ENCODE data around the gene SLIT2.

The SLIT2 gene

DNA sequence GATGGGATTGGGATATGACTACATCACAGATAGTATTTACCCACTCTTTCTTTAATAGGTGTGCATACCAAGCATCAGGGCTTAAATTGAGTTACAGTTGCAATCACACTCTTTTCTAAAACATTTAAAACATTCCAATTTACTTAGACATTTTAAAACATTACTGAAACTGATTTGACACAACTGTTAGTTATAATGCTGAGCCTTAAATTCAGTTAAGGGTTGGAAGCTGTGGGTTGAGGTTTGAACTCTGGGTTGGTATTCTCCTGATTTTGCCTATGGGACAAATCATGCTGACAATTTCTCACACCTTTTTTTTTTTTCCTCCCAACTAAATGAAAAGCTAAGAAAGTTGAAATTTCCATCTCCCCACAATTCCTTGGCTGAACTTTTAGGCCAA lies 16.3 kb downstream of the SLIT2 start:
- H3K4me3 ChIP-seq (ENCODE audit: low read length) = no peak overlapping the region
- no peak overlapping the region for H3K9ac ChIP-seq (ENCODE audit: low read depth, low read length)
- peaks cover 17% of the 10 kb centered on the region for H3K36me3 ChIP-seq (ENCODE audit: insufficient read depth, low read length)
- H3K27me3 ChIP-seq (ENCODE audit: control insufficient read depth, insufficient read depth, low read length) = no peaks in the 10 kb centered on the region
- H3K4me1 ChIP-seq (ENCODE audit: control insufficient read depth, insufficient read depth, low read length) = peaks cover 11% of the 10 kb centered on the region
- no peak overlapping the region for H3K4me2 ChIP-seq (ENCODE audit: low read length)
- no peaks in the 10 kb centered on the region for H3K9me3 ChIP-seq (replicated peaks; ENCODE audit: low read length)

DNA sequence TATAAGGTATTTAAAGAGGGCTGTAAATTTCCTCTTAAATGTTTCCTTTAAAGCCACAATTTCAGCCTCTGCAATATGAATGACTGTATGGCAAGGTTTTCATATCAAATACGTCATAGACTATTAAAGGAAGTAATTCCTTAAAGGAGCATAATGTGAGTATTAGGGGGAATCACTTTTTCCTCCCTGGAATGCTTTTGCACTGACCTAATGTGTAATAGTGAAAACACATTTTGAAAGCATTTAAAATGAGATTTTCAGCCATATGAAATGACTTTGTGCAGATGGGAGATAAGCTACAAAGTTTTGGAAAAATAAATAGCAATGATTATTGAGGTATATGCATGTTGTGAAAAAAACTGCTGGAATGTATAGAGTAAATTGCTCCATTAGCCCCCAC lies 17.6 kb downstream of the SLIT2 start:
- Histone ChIP-seq H3K4me1 (ENCODE audit: control insufficient read depth, insufficient read depth, low read length) (peaks cover 11% of the 10 kb centered on the region), H3K4me2 (ENCODE audit: low read length) (no peak overlapping the region), H3K4me3 (ENCODE audit: low read length) (no peak overlapping the region), H3K9me3 (replicated peaks; ENCODE audit: low read length) (no peaks in the 10 kb centered on the region), H3K27me3 (ENCODE audit: control insufficient read depth, insufficient read depth, low read length) (no peaks in the 10 kb centered on the region), H3K9ac (ENCODE audit: low read depth, low read length) (no peak overlapping the region), H3K36me3 (ENCODE audit: insufficient read depth, low read length) (peaks cover 17% of the 10 kb centered on the region)

DNA sequence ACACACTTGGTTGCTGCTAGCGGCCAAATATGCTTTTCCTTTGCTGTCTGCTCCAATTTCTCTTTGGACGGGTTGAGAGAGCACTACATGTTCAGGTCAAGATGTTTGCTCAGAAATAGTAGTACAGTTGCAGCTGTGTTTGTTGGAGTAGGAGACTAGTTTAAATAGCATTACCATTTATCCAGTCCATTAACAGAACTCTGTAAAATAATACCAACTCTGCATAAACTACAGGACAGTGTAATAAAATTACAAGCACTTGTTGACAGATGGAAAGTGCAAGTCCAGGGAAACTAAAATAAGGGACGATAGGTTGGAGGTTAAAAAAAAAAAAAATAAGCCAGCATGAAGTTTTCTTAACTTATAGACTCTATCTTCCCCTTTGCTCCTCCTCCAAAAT lies 20.2 kb downstream of the SLIT2 start:
- Histone ChIP-seq H3K9ac (ENCODE audit: low read depth, low read length) (no peak overlapping the region), H3K4me3 (ENCODE audit: low read length) (no peak overlapping the region), H3K36me3 (ENCODE audit: insufficient read depth, low read length) (peaks cover 10% of the 10 kb centered on the region), H3K27me3 (ENCODE audit: control insufficient read depth, insufficient read depth, low read length) (no peaks in the 10 kb centered on the region), H3K4me2 (ENCODE audit: low read length) (peak overlapping the region; percentile 7), H3K9me3 (replicated peaks; ENCODE audit: low read length) (no peaks in the 10 kb centered on the region), H3K4me1 (ENCODE audit: control insufficient read depth, insufficient read depth, low read length) (peaks cover 11% of the 10 kb centered on the region)

DNA sequence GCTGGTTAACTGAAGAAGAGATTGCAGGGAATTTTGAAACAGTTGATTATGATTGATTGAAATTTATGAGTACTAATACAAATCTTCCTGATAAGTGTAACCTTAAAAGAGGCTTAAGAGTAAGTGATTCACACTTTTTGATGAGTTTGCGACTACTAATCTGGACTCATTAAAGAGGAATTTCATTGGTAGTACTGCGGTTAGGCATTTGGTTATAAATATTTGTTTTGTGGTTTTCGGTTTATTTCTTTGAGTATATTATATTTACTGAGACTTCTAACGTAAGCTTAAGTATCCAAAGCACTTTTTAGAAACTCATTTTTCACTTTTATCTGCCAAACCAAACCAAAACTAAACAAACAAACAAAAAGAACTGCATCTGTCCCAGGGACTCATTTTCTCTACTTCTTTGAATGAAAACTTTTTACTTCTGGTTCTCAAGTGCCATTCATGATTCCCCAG lies 20.7 kb downstream of the SLIT2 start:
- H3K9ac ChIP-seq (ENCODE audit: low read depth, low read length) = no peak overlapping the region
- H3K4me3 ChIP-seq (ENCODE audit: low read length) = no peak overlapping the region
- H3K4me1 ChIP-seq (ENCODE audit: control insufficient read depth, insufficient read depth, low read length) = peaks cover 11% of the 10 kb centered on the region
- H3K9me3 ChIP-seq (replicated peaks; ENCODE audit: low read length) = no peaks in the 10 kb centered on the region
- no peaks in the 10 kb centered on the region for H3K27me3 ChIP-seq (ENCODE audit: control insufficient read depth, insufficient read depth, low read length)
- peaks cover 7% of the 10 kb centered on the region for H3K36me3 ChIP-seq (ENCODE audit: insufficient read depth, low read length)
- peak overlapping the region; percentile 40 for H3K4me2 ChIP-seq (ENCODE audit: low read length)

DNA sequence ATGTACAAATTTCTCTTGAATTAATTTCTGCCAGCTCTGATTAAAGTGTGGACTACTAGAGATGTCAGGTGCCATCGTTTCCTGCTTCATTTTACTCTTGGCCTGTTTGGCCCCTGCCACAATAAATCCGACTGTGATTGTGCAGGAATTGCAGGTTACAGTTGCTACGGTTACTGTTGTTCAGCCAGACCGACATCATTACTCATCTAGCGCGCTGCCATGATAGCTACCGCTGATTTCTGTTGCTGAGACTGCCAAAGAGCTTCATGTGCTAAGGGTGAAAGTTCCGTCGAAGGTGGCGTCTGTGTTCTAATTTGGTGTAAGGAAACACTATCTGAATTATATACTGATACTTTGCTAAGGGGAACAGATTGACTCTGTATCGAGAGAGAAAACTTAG lies 22.1 kb downstream of the SLIT2 start:
- H3K4me3 ChIP-seq (ENCODE audit: low read length) = no peak overlapping the region
- no peak overlapping the region for H3K4me2 ChIP-seq (ENCODE audit: low read length)
- H3K9me3 ChIP-seq (replicated peaks; ENCODE audit: low read length) = no peaks in the 10 kb centered on the region
- H3K36me3 ChIP-seq (ENCODE audit: insufficient read depth, low read length) = peaks cover 4% of the 10 kb centered on the region
- H3K27me3 ChIP-seq (ENCODE audit: control insufficient read depth, insufficient read depth, low read length) = no peaks in the 10 kb centered on the region
- H3K4me1 ChIP-seq (ENCODE audit: control insufficient read depth, insufficient read depth, low read length) = peaks cover 11% of the 10 kb centered on the region
- no peak overlapping the region for H3K9ac ChIP-seq (ENCODE audit: low read depth, low read length)

DNA sequence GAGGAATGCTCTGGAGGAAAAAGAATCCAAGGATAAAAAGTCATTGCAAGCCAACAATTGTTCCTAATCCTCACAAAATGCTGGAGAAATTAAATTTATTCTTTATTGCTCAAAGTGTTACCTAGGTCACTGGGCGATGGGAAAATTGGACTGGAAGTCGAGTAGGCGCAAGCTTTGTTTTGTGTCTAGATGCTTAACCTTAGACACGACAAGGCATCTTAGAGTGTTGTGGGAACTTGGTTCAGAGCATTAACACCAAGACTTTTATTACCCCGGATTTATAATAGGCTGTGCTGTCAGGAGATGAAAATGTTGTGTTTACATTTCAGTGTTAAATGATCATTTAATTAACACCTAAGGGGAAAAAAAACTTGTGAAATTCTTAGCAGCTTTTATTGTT lies 25.1 kb downstream of the SLIT2 start:
- H3K4me1 ChIP-seq (ENCODE audit: control insufficient read depth, insufficient read depth, low read length) = peaks cover 9% of the 10 kb centered on the region
- H3K9ac ChIP-seq (ENCODE audit: low read depth, low read length) = no peak overlapping the region
- H3K36me3 ChIP-seq (ENCODE audit: insufficient read depth, low read length) = peaks cover 4% of the 10 kb centered on the region
- no peaks in the 10 kb centered on the region for H3K27me3 ChIP-seq (ENCODE audit: control insufficient read depth, insufficient read depth, low read length)
- no peak overlapping the region for H3K4me2 ChIP-seq (ENCODE audit: low read length)
- no peak overlapping the region for H3K4me3 ChIP-seq (ENCODE audit: low read length)
- no peaks in the 10 kb centered on the region for H3K9me3 ChIP-seq (replicated peaks; ENCODE audit: low read length)

DNA sequence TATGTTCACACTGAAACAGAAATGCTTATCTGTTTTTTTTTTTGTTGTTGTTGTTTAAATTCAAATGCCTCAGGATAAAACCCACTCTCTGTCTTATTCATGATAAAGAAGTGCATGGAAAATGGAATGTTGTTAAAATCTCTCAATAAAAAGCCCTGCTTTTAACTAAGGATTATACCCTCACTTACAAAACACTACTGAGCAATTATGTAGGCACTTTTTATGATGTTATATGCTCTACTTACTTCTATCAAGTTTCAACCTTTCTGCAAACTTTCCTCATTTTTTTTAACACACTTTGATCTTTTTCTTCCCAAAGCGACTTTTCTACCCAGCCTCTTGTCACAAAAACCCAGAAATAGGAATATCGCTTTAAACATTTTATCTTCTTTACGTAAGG lies 26.5 kb downstream of the SLIT2 start:
- H3K4me1 ChIP-seq (ENCODE audit: control insufficient read depth, insufficient read depth, low read length) = no peaks in the 10 kb centered on the region

DNA sequence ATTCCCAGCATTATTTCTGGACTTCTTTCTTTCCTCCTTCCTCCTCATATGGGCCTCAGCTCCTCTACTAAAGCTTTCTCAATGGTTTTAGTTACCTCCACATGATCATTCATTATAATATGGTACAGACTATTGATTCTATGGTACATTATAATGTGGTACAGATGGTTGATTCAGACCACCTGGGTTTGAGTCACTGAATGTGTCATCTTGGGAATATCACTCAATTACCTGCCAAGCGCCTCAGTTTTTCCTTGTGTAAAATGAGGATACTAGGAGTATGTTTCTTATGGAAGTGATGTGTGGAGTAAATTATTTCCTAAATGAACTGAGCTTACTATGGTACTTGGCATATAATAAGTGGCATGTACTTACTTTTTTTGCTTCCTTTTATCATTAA lies 27.7 kb downstream of the SLIT2 start:
- H3K4me3 ChIP-seq (ENCODE audit: low read length) = no peak overlapping the region
- no peaks in the 10 kb centered on the region for H3K9me3 ChIP-seq (replicated peaks; ENCODE audit: low read length)
- H3K36me3 ChIP-seq (ENCODE audit: insufficient read depth, low read length) = no peaks in the 10 kb centered on the region
- no peaks in the 10 kb centered on the region for H3K27me3 ChIP-seq (ENCODE audit: control insufficient read depth, insufficient read depth, low read length)
- H3K4me2 ChIP-seq (ENCODE audit: low read length) = no peak overlapping the region
- no peaks in the 10 kb centered on the region for H3K4me1 ChIP-seq (ENCODE audit: control insufficient read depth, insufficient read depth, low read length)
- no peak overlapping the region for H3K9ac ChIP-seq (ENCODE audit: low read depth, low read length)

More for the DNA sequence above, 26.5 kb downstream of the SLIT2 start:
- Histone ChIP-seq H3K36me3 (ENCODE audit: insufficient read depth, low read length) (peaks cover 4% of the 10 kb centered on the region), H3K9ac (ENCODE audit: low read depth, low read length) (no peak overlapping the region), H3K9me3 (replicated peaks; ENCODE audit: low read length) (no peaks in the 10 kb centered on the region), H3K4me3 (ENCODE audit: low read length) (no peak overlapping the region), H3K4me2 (ENCODE audit: low read length) (no peak overlapping the region), H3K27me3 (ENCODE audit: control insufficient read depth, insufficient read depth, low read length) (no peaks in the 10 kb centered on the region)

DNA sequence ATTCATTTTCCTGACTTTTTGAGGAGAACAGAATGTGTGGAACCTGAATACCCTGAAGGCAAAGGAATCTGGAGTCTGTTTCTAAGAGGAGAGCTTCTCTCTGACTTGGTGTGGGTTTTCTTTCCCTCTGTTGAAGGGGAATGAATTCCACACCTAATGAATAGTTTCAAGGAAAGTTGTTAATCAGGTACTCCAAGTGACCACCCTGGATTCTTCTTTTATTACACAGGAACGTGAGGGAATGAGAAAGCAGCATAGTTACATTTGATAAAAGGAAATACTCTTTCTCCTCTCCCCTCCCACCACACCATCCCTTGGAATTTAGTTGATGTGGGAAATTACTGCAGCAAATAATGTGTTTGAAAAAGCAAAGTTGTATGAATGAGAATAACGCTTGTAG lies 29.7 kb downstream of the SLIT2 start:
- H3K9ac ChIP-seq (ENCODE audit: low read depth, low read length) = no peak overlapping the region
- no peaks in the 10 kb centered on the region for H3K9me3 ChIP-seq (replicated peaks; ENCODE audit: low read length)
- H3K27me3 ChIP-seq (ENCODE audit: control insufficient read depth, insufficient read depth, low read length) = no peaks in the 10 kb centered on the region
- no peak overlapping the region for H3K4me2 ChIP-seq (ENCODE audit: low read length)
- no peaks in the 10 kb centered on the region for H3K36me3 ChIP-seq (ENCODE audit: insufficient read depth, low read length)
- no peaks in the 10 kb centered on the region for H3K4me1 ChIP-seq (ENCODE audit: control insufficient read depth, insufficient read depth, low read length)
- H3K4me3 ChIP-seq (ENCODE audit: low read length) = no peak overlapping the region

DNA sequence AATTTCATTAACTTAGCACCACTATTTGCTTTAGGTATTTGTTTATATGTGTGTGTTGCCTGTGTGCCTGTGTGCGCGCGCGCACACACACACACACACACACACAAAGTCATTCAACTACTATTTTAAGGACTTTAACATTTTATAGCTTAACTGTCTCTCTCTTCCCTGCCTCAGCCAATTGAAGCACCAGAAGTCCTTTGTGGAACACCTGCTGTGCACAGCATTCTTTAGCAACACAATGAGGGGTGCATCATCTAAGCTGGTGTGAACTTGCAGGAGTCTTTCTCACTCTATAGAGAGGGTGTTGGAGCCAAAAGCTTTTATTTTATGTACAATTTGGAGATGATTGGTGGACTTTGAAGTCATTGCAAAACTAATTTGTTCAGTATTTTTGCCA lies 31.3 kb downstream of the SLIT2 start:
- Histone ChIP-seq H3K9me3 (replicated peaks; ENCODE audit: low read length) (no peaks in the 10 kb centered on the region), H3K4me1 (ENCODE audit: control insufficient read depth, insufficient read depth, low read length) (peaks cover 12% of the 10 kb centered on the region), H3K9ac (ENCODE audit: low read depth, low read length) (no peak overlapping the region), H3K27me3 (ENCODE audit: control insufficient read depth, insufficient read depth, low read length) (no peaks in the 10 kb centered on the region), H3K4me2 (ENCODE audit: low read length) (no peak overlapping the region), H3K4me3 (ENCODE audit: low read length) (no peak overlapping the region), H3K36me3 (ENCODE audit: insufficient read depth, low read length) (no peaks in the 10 kb centered on the region)

DNA sequence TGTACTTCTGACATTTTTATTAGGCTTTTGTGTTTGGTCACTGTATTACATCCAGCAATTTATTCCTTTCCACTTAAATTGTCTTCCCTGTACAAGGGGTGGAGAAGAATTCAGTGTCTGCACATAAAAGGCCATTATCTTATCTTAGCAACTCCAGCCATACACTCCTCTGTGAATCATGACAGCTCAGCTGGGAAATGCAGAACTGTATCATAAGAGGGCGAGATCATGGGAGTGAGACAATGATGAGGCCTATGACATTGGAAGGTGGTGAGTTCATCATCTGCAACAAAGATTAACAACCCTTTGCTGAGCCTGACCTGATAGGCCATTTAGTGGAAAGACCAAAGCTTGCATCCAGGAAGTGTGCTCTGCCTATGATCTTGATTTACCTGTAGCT lies 33.3 kb downstream of the SLIT2 start:
- H3K4me3 ChIP-seq (ENCODE audit: low read length) = no peak overlapping the region
- H3K9ac ChIP-seq (ENCODE audit: low read depth, low read length) = no peak overlapping the region
- H3K4me2 ChIP-seq (ENCODE audit: low read length) = no peak overlapping the region
- no peaks in the 10 kb centered on the region for H3K36me3 ChIP-seq (ENCODE audit: insufficient read depth, low read length)
- no peaks in the 10 kb centered on the region for H3K9me3 ChIP-seq (replicated peaks; ENCODE audit: low read length)
- H3K27me3 ChIP-seq (ENCODE audit: control insufficient read depth, insufficient read depth, low read length) = no peaks in the 10 kb centered on the region
- H3K4me1 ChIP-seq (ENCODE audit: control insufficient read depth, insufficient read depth, low read length) = peaks cover 30% of the 10 kb centered on the region

DNA sequence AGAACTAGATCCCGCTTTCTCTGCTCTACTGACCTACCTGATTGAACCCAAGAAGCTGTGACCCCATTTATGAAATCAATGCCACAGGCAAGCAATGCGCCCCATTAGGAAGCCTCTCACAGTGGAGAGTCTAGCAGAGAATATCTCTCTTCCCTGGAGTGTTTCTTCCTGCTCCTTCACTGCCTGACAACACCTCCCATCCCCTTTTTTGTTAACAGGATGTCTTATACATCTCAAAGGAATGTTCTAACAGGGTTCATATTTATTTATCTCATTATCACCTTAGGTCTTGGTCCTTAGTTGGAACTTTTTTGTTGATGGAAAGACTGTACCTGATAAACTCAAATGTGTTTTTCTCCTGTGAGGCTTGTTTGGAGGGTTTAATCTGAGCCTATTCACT lies 35.5 kb downstream of the SLIT2 start:
- Histone ChIP-seq H3K9ac (ENCODE audit: low read depth, low read length) (no peak overlapping the region), H3K36me3 (ENCODE audit: insufficient read depth, low read length) (no peaks in the 10 kb centered on the region), H3K4me2 (ENCODE audit: low read length) (peak overlapping the region; percentile 2), H3K4me1 (ENCODE audit: control insufficient read depth, insufficient read depth, low read length) (peaks cover 31% of the 10 kb centered on the region), H3K4me3 (ENCODE audit: low read length) (no peak overlapping the region), H3K9me3 (replicated peaks; ENCODE audit: low read length) (no peaks in the 10 kb centered on the region), H3K27me3 (ENCODE audit: control insufficient read depth, insufficient read depth, low read length) (no peaks in the 10 kb centered on the region)

Data from skeletal muscle satellite cell (primary cell).